ENCODE results near the gene PARD3B. TPM values are rescaled to one million over a fixed set of nuclear protein-coding genes. Genes with fewer than 3 reads are reported as not detected.

The PARD3B gene
- total and polyA plus RNA-seq, 2 of the 4 experiments (the other 2 are of a cell fraction): 3.3 to 15.6 TPM

DNA sequence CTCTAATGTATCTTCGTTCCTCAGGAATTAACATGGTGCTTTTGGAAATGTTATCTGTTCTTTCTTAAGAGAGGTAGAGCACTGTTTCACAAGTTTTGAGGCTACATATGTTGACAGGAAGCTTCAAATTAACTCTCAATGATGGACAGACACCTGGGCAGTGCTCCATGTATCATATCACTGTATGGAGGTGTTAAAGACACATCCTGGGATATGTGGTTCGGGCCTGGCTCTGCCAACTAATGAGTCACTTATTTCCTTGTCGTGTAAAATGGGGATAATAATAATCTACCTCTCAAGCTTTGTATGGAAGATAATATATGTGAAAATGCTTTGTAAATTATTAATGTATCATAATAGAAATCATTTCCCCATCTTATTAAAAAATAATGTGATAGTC lies 90.2 kb downstream of the PARD3B start:
- H3K79me1 ChIP-seq (ENCODE audit: low read depth in 1 of 2, low read length in 2 of 2): peaks cover 26 to 30% of the 10 kb centered on the region in 2 experiments
- H2AK9ac ChIP-seq (replicated peaks; ENCODE audit: low read depth, low read length, poor library complexity): no peak overlapping the region
- ATAC-seq (ENCODE audit: low read depth): no peak
- H4K20me1 ChIP-seq (ENCODE audit: insufficient read depth, low read length): peaks cover 7% of the 10 kb centered on the region; the same call in 1 of the 2 replicates
- POLR2A ChIA-PET (ENCODE audit: unreplicated experiment): no interaction called here
- H3K14ac ChIP-seq (replicated peaks; ENCODE audit: low read depth, low read length): no peak overlapping the region
- H3K4me3 ChIP-seq (ENCODE audit: insufficient read depth, low read depth, low read length): no peak overlapping the region
- no peak overlapping the region for H4K91ac ChIP-seq (ENCODE audit: insufficient read depth, low read depth, low read length)
- no peak overlapping the region for H3K18ac ChIP-seq (ENCODE audit: low read depth, low read length)
- no peak overlapping the region for H4K5ac ChIP-seq (ENCODE audit: low read depth, low read length)
- no peak overlapping the region for H3K56ac ChIP-seq (ENCODE audit: extremely low read depth, insufficient read depth, low read length)
- CTCF ChIA-PET: no interaction called here
- no peak overlapping the region for H2AK5ac ChIP-seq (ENCODE audit: low read depth, low read length)
- no peak overlapping the region for H2BK20ac ChIP-seq (ENCODE audit: low read depth, low read length)
- no peak overlapping the region for H2AFZ ChIP-seq (replicated peaks; ENCODE audit: low read length, poor library complexity)
- H3K4me2 ChIP-seq (ENCODE audit: low read depth, low read length): no peak overlapping the region
- H3K9me3 ChIP-seq (ENCODE audit: control insufficient read depth, insufficient read depth, low read length): no peaks in the 10 kb centered on the region
- in situ Hi-C loops (cut with MboI; ENCODE audit: low sequenced_read_pairs) (no loop called here), dilution Hi-C loops (cut with HindIII; ENCODE audit: low sequenced_read_pairs, unreplicated experiment) (no loop called here), intact Hi-C loops (cut with micrococcal nuclease) (no loop called here)
- no peaks in the 10 kb centered on the region for H3K4me1 ChIP-seq (ENCODE audit: control insufficient read depth, insufficient read depth, low read length)
- H3K4ac ChIP-seq (ENCODE audit: low read depth, low read length): no peak overlapping the region
- H3K9me1 ChIP-seq (ENCODE audit: insufficient read depth, low read length): peaks cover 4% of the 10 kb centered on the region
- TF ChIP-seq BHLHE40 (IDR thresholded peaks at IDR 0.05; ENCODE audit: low read depth, low read length) (no peak), POLR2A (IDR thresholded peaks at IDR 0.05; ENCODE audit: low read depth, low read length) (no peak), NFE2L2 (IDR thresholded peaks at IDR 0.05; ENCODE audit: low read depth, low read length) (no peak), MXI1 (IDR thresholded peaks at IDR 0.05; ENCODE audit: borderline replicate concordance, low read depth, low read length) (no peak), CHD1 (IDR thresholded peaks at IDR 0.05; ENCODE audit: low read depth, low read length) (no peak), RFX5 (IDR thresholded peaks at IDR 0.05; ENCODE audit: low read depth, low read length) (no peak), SMC3 (IDR thresholded peaks at IDR 0.05; ENCODE audit: low read depth, low read length) (no peak), CEBPB (IDR thresholded peaks at IDR 0.05; ENCODE audit: low read depth, low read length) (no peak), MAFK (IDR thresholded peaks at IDR 0.05; ENCODE audit: low read depth, low read length) (no peak), MAZ (IDR thresholded peaks at IDR 0.05; ENCODE audit: borderline replicate concordance, low read depth, low read length) (no peak), RAD21 (IDR thresholded peaks at IDR 0.05; ENCODE audit: low read length) (no peak), RCOR1 (IDR thresholded peaks at IDR 0.05; ENCODE audit: insufficient replicate concordance, low read length) (no peak), FOS (IDR thresholded peaks at IDR 0.05; ENCODE audit: low read depth, low read length) (no peak)
- TF ChIP-seq, protein P1, sequence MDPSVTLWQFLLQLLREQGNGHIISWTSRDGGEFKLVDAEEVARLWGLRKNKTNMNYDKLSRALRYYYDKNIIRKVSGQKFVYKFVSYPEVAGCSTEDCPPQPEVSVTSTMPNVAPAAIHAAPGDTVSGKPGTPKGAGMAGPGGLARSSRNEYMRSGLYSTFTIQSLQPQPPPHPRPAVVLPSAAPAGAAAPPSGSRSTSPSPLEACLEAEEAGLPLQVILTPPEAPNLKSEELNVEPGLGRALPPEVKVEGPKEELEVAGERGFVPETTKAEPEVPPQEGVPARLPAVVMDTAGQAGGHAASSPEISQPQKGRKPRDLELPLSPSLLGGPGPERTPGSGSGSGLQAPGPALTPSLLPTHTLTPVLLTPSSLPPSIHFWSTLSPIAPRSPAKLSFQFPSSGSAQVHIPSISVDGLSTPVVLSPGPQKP (IDR thresholded peaks at IDR 0.05; ENCODE audit: borderline replicate concordance, low read depth, low read length): no peak
- TF ChIP-seq, protein P2, sequence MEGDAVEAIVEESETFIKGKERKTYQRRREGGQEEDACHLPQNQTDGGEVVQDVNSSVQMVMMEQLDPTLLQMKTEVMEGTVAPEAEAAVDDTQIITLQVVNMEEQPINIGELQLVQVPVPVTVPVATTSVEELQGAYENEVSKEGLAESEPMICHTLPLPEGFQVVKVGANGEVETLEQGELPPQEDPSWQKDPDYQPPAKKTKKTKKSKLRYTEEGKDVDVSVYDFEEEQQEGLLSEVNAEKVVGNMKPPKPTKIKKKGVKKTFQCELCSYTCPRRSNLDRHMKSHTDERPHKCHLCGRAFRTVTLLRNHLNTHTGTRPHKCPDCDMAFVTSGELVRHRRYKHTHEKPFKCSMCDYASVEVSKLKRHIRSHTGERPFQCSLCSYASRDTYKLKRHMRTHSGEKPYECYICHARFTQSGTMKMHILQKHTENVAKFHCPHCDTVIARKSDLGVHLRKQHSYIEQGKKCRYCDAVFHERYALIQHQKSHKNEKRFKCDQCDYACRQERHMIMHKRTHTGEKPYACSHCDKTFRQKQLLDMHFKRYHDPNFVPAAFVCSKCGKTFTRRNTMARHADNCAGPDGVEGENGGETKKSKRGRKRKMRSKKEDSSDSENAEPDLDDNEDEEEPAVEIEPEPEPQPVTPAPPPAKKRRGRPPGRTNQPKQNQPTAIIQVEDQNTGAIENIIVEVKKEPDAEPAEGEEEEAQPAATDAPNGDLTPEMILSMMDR (conservative IDR thresholded peaks at IDR 0.05; ENCODE audit: low read depth, low read length): no peak
- TF ChIP-seq, protein P3, sequence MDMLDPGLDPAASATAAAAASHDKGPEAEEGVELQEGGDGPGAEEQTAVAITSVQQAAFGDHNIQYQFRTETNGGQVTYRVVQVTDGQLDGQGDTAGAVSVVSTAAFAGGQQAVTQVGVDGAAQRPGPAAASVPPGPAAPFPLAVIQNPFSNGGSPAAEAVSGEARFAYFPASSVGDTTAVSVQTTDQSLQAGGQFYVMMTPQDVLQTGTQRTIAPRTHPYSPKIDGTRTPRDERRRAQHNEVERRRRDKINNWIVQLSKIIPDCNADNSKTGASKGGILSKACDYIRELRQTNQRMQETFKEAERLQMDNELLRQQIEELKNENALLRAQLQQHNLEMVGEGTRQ (IDR thresholded peaks at IDR 0.05; ENCODE audit: low read depth, low read length): no peak
- DNase-seq: no peak
- H3K9ac ChIP-seq (ENCODE audit: low read depth, low read length): no peak overlapping the region
- H4K8ac ChIP-seq (ENCODE audit: low read depth in 2 of 2, low read length in 2 of 2): no peak overlapping the region
- no peak overlapping the region for H3K23ac ChIP-seq (ENCODE audit: low read depth, low read length)
- BruUV-seq (replicated peaks): no TSS peak
- no peaks in the 10 kb centered on the region for H3K36me3 ChIP-seq (ENCODE audit: control insufficient read depth, insufficient read depth, low read length)
- H3K27me3 ChIP-seq (ENCODE audit: control insufficient read depth, insufficient read depth, low read length): no peaks in the 10 kb centered on the region
- H2BK5ac ChIP-seq (ENCODE audit: low read depth, low read length, poor library complexity, severe bottlenecking): no peak overlapping the region
- H3K27ac ChIP-seq (ENCODE audit: insufficient read depth, low read length): no peak overlapping the region
- no CpG with 5 or more reads among the region's 3 CpGs for WGBS, 2 experiments (ENCODE audit: extremely low coverage in 2 of 2, insufficient read length in 1 of 2)
- H2BK120ac ChIP-seq (ENCODE audit: low read depth, low read length): no peak overlapping the region
- no peak overlapping the region for H2BK15ac ChIP-seq (ENCODE audit: low read depth, low read length)
